Right lobe of liver (tissue), 4 donors: Measurements from ENCODE around the gene NBPF11.
"Not testable (repeated sequence)": the region's sequence is repeated elsewhere in the genome, so short reads cannot be mapped to it uniquely, and the experiment has no call there.

Source experiments
- POLR2A ChIP-seq: fragments of 450-650 bp; IDR thresholded peaks from one replicate; pipeline ENCODE4 v1.6.1; 2017; ENCODE audit warnings: antibody characterized with exemption, mild to moderate bottlenecking
- TF ChIP-seq, protein P1 (sequence below), 4 donors: fragments of 200-600 bp in 3 of 4; fragments of 450-650 bp in 1 of 4; IDR thresholded peaks; one replicate each; pipeline versions ENCODE4 v1.5.1 to v1.8.0; 2016 to 2022; ENCODE audit warnings: antibody characterized with exemption in 4 of 4, mild to moderate bottlenecking in 2 of 4
- donor health status: DM: no; HTN: no; CAD: no.
- donor health status: DM: no; HTN: no; CAD: no.
- donor health status: DM: no; HTN: yes; CAD: no.

GRCh38 chr1:148197396-148197795 is 45.3 kb upstream of the NBPF11 start:
- TF ChIP-seq, protein P1, sequence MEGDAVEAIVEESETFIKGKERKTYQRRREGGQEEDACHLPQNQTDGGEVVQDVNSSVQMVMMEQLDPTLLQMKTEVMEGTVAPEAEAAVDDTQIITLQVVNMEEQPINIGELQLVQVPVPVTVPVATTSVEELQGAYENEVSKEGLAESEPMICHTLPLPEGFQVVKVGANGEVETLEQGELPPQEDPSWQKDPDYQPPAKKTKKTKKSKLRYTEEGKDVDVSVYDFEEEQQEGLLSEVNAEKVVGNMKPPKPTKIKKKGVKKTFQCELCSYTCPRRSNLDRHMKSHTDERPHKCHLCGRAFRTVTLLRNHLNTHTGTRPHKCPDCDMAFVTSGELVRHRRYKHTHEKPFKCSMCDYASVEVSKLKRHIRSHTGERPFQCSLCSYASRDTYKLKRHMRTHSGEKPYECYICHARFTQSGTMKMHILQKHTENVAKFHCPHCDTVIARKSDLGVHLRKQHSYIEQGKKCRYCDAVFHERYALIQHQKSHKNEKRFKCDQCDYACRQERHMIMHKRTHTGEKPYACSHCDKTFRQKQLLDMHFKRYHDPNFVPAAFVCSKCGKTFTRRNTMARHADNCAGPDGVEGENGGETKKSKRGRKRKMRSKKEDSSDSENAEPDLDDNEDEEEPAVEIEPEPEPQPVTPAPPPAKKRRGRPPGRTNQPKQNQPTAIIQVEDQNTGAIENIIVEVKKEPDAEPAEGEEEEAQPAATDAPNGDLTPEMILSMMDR (IDR thresholded peaks at IDR 0.05) = not testable (repeated sequence)
- not testable (repeated sequence) for TF ChIP-seq POLR2A
